Measurements from ENCODE around the gene POLD2.
A peak's percentile ranks its signal among the peaks of the same experiment; 100 is the strongest.
"Not testable (repeated sequence)": the region's sequence is repeated elsewhere in the genome, so short reads cannot be mapped to it uniquely, and the experiment has no call there.

The POLD2 gene

GRCh38 chr7:44123190-44124003, at the start of gene POLD2:
TSS of gene POLD2 (minus strand) at chr7:44123548. CDS start at chr7:44122053, 1,495 bp downstream.
- DNase-seq (ENCODE audit: low read depth in 2 of 3, low spot score in 1 of 3): peak; percentile 96 to 99 (median 96)

- no peak for DNase-seq (ENCODE audit: low read depth in 2 of 3, low spot score in 1 of 3)
Observed at GRCh38 chr7:44172803-44173424, 49.6 kb upstream of the POLD2 start.

GRCh38 chr7:44172352-44172751, 49.0 kb upstream of the POLD2 start:
- DNase-seq (ENCODE audit: low read depth in 2 of 3, low spot score in 1 of 3): no peak

GRCh38 chr7:44171901-44172300, 48.6 kb upstream of the POLD2 start:
- DNase-seq (ENCODE audit: low read depth in 2 of 3, low spot score in 1 of 3): not testable (repeated sequence)

- no peak for DNase-seq (ENCODE audit: low read depth in 2 of 3, low spot score in 1 of 3)
Observed at GRCh38 chr7:44167920-44168319, 44.6 kb upstream of the POLD2 start.

- DNase-seq (ENCODE audit: low read depth in 2 of 3, low spot score in 1 of 3): no peak
Observed at GRCh38 chr7:44163591-44163990, 40.2 kb upstream of the POLD2 start.

GRCh38 chr7:44162785-44163395, 39.5 kb upstream of the POLD2 start:
- DNase-seq (ENCODE audit: low read depth in 2 of 3, low spot score in 1 of 3): no peak

- no peak for DNase-seq (ENCODE audit: low read depth in 2 of 3, low spot score in 1 of 3)
Observed at GRCh38 chr7:44162179-44162578, 38.8 kb upstream of the POLD2 start.

- no peak for DNase-seq (ENCODE audit: low read depth in 2 of 3, low spot score in 1 of 3)
Observed at GRCh38 chr7:44161371-44161770, 38.0 kb upstream of the POLD2 start.

GRCh38 chr7:44159824-44160630, 36.7 kb upstream of the POLD2 start:
- no peak for DNase-seq (ENCODE audit: low read depth in 2 of 3, low spot score in 1 of 3)

- no peak for DNase-seq (ENCODE audit: low read depth in 2 of 3, low spot score in 1 of 3)
Observed at GRCh38 chr7:44158873-44159631, 35.7 kb upstream of the POLD2 start.

GRCh38 chr7:44158096-44158872, 34.9 kb upstream of the POLD2 start:
- no peak for DNase-seq (ENCODE audit: low read depth in 2 of 3, low spot score in 1 of 3)

- no peak for DNase-seq (ENCODE audit: low read depth in 2 of 3, low spot score in 1 of 3)
Observed at GRCh38 chr7:44157116-44158080, 34.0 kb upstream of the POLD2 start.

- no peak for DNase-seq (ENCODE audit: low read depth in 2 of 3, low spot score in 1 of 3)
Observed at GRCh38 chr7:44156453-44157010, 33.2 kb upstream of the POLD2 start.

- DNase-seq (ENCODE audit: low read depth in 2 of 3, low spot score in 1 of 3): no peak
Observed at GRCh38 chr7:44155191-44156185, 32.1 kb upstream of the POLD2 start.

GRCh38 chr7:44154703-44155102, 31.4 kb upstream of the POLD2 start:
- no peak for DNase-seq (ENCODE audit: low read depth in 2 of 3, low spot score in 1 of 3)

- DNase-seq (ENCODE audit: low read depth in 2 of 3, low spot score in 1 of 3): no peak
Observed at GRCh38 chr7:44153948-44154335, 30.6 kb upstream of the POLD2 start.
